ENCODE measurements around the gene UBAC1. TPM values are rescaled to one million over a fixed set of nuclear protein-coding genes. Genes with fewer than 3 reads are reported as not detected.
"Not testable (repeated sequence)": the region's sequence is repeated elsewhere in the genome, so short reads cannot be mapped to it uniquely, and the experiment has no call there.

The UBAC1 gene
- polyA plus RNA-seq, 1 of the 3 experiments (the other 2 are of a cell fraction), result 67.7 TPM

DNA sequence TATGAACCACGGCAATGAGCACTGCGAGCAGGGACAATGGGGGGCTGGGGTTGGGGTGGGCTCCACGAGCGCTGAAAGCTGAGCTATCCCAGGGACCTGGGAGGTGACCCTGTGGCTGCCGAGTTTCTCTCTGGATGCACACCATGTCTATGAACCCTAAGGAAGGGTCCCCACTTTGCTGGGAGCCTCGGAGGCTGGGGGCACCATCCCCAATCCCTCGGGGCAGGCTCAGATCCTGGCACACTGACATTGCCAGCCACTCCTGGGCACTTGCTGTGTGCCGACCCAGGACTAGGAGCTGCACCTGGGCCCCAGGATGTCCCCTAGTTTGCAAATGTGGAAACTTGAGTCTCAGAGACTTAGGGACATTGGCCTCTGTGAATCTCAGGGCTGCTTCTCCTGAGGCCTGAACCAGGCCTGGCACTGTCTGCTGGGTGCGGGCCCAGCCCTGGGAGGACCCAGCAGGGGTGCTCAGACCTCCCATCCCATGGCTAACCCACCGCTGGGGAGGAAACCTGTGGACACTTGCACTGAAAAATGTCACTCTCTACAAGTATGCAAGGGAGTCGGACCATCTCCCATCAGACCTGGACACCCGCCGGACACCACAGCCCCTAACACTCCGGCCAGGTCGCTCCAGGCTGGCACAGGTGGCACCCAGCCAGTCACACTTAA lies 40.8 kb downstream of the UBAC1 start:
- TF ChIP-seq RFX5 (IDR thresholded peaks at IDR 0.05; ENCODE audit: low read length) (no peak), NFIC (IDR thresholded peaks at IDR 0.05; ENCODE audit: borderline replicate concordance) (no peak), TCF12 (IDR thresholded peaks at IDR 0.05) (no peak), RCOR1 (IDR thresholded peaks at IDR 0.05; ENCODE audit: low read length) (no peak), JUND (IDR thresholded peaks at IDR 0.05) (no peak)
- TF ChIP-seq, protein P1, sequence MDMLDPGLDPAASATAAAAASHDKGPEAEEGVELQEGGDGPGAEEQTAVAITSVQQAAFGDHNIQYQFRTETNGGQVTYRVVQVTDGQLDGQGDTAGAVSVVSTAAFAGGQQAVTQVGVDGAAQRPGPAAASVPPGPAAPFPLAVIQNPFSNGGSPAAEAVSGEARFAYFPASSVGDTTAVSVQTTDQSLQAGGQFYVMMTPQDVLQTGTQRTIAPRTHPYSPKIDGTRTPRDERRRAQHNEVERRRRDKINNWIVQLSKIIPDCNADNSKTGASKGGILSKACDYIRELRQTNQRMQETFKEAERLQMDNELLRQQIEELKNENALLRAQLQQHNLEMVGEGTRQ (IDR thresholded peaks at IDR 0.05; ENCODE audit: borderline replicate concordance, low read depth, low read length), result no peak
- TF ChIP-seq, protein P2, sequence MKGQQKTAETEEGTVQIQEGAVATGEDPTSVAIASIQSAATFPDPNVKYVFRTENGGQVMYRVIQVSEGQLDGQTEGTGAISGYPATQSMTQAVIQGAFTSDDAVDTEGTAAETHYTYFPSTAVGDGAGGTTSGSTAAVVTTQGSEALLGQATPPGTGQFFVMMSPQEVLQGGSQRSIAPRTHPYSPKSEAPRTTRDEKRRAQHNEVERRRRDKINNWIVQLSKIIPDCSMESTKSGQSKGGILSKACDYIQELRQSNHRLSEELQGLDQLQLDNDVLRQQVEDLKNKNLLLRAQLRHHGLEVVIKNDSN (IDR thresholded peaks at IDR 0.05; ENCODE audit: borderline replicate concordance, low read depth), result no peak
- POLR2A ChIA-PET, result interaction anchor here (0.6 kb wide), 1 partner anchor 1819 kb away, joined by 4 read pairs; no protein-coding TSS in a partner anchor
- H2AFZ ChIP-seq (ENCODE audit: low read depth), result no peak overlapping the region
- peaks cover 8% of the 10 kb centered on the region; the same call in 1 of the 2 replicates for H3K9me3 ChIP-seq
- H3K4me3 ChIP-seq (ENCODE audit: low read depth in 2 of 2, low read length in 1 of 2), result no peak overlapping the region
- no peak overlapping the region for H3K9ac ChIP-seq
- no peaks in the 10 kb centered on the region for H3K79me2 ChIP-seq (ENCODE audit: insufficient read depth)
- no peaks in the 10 kb centered on the region for H3F3A ChIP-seq (replicated peaks; ENCODE audit: insufficient read depth)
- no peak overlapping the region for H3K4me2 ChIP-seq
- H3K27me3 ChIP-seq (ENCODE audit: insufficient read depth), result no peaks in the 10 kb centered on the region
- H3K27ac ChIP-seq (ENCODE audit: low read depth in 2 of 2, low read length in 1 of 2), result no peak overlapping the region
- no peak for DNase-seq
- no peaks in the 10 kb centered on the region for H4K20me1 ChIP-seq (ENCODE audit: insufficient read depth)
- peaks cover 7 to 26% of the 10 kb centered on the region in 2 experiments for H3K36me3 ChIP-seq (replicated peaks in 1 of 2; ENCODE audit: control insufficient read depth in 1 of 2, insufficient read depth in 2 of 2, low read length in 1 of 2)
- H3K9me2 ChIP-seq, result no peaks in the 10 kb centered on the region
- WGBS (ENCODE audit: low lambda C conversion rate), result 89% methylated on average over 9 of the region's 15 CpGs
- CTCF ChIA-PET, result interaction anchor here (1.1 to 1.5 kb wide), 3 partner anchors 57 to 317 kb away, joined by 3 to 4 read pairs (median 3); no protein-coding TSS in a partner anchor
- H3K4me1 ChIP-seq (ENCODE audit: control insufficient read depth in 1 of 2, insufficient read depth in 2 of 2, low read depth in 1 of 2, low read length in 1 of 2), result no peaks in the 10 kb centered on the region

DNA sequence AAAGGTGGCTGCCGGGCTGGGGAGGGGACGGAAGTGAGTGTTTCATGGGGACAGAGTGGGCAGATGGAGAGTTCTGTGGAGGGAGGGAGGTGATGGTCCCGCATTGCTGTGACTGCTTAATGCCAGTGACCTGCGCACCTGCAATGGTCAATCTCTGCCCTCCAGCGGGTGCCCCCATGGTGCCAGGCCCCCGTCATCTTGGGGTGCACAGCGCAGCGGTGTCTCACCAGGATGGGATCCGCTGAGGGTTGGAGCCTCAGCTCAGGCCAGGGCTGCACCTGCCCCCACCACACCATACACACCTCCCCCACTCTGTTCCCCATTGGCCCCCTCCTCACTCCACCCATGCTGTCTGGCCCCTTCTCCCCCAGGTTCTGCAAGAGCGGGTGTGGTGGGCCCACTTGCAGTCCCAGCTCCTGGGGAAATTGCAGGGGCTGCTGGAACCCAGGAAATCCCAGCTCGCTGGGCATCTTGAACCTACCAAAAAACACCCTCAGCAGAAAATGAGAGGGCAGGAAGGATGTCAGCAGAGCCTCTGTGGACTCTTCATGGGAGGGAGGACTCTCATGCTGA lies 41.8 kb downstream of the UBAC1 start:
- H3K9me3 ChIP-seq, result peaks cover 13% of the 10 kb centered on the region; the same call in 1 of the 2 replicates
- no peaks in the 10 kb centered on the region for H3K9me2 ChIP-seq
- no peaks in the 10 kb centered on the region for H3K79me2 ChIP-seq (ENCODE audit: insufficient read depth)
- H3K4me3 ChIP-seq (ENCODE audit: low read depth in 2 of 2, low read length in 1 of 2), result no peak overlapping the region
- ChIA-PET CTCF (interaction anchor here (1.5 kb wide), 1 partner anchor 122 kb away, joined by 4 read pairs; no protein-coding TSS in a partner anchor), POLR2A (interaction anchor here (0.6 kb wide), 1 partner anchor 1820 kb away, joined by 4 read pairs; no protein-coding TSS in a partner anchor)
- H3K9ac ChIP-seq, result no peak overlapping the region
- no peak for DNase-seq
- H2AFZ ChIP-seq (ENCODE audit: low read depth), result no peak overlapping the region
- TF ChIP-seq, protein P3, sequence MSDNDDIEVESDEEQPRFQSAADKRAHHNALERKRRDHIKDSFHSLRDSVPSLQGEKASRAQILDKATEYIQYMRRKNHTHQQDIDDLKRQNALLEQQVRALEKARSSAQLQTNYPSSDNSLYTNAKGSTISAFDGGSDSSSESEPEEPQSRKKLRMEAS (IDR thresholded peaks at IDR 0.05; ENCODE audit: low read depth), result no peak
- H3K4me1 ChIP-seq (ENCODE audit: control insufficient read depth in 1 of 2, insufficient read depth in 2 of 2, low read depth in 1 of 2, low read length in 1 of 2), result no peaks in the 10 kb centered on the region
- no peak overlapping the region for H3K4me2 ChIP-seq
- H3F3A ChIP-seq (replicated peaks; ENCODE audit: insufficient read depth), result no peaks in the 10 kb centered on the region
- no peaks in the 10 kb centered on the region for H3K27me3 ChIP-seq (ENCODE audit: insufficient read depth)
- 98% methylated on average over 4 of the region's 11 CpGs for WGBS (ENCODE audit: low lambda C conversion rate)
- no peaks in the 10 kb centered on the region for H4K20me1 ChIP-seq (ENCODE audit: insufficient read depth)
- peaks cover 12 to 35% of the 10 kb centered on the region in 2 experiments for H3K36me3 ChIP-seq (replicated peaks in 1 of 2; ENCODE audit: control insufficient read depth in 1 of 2, insufficient read depth in 2 of 2, low read length in 1 of 2)
- H3K27ac ChIP-seq (ENCODE audit: low read depth in 2 of 2, low read length in 1 of 2), result no peak overlapping the region

DNA sequence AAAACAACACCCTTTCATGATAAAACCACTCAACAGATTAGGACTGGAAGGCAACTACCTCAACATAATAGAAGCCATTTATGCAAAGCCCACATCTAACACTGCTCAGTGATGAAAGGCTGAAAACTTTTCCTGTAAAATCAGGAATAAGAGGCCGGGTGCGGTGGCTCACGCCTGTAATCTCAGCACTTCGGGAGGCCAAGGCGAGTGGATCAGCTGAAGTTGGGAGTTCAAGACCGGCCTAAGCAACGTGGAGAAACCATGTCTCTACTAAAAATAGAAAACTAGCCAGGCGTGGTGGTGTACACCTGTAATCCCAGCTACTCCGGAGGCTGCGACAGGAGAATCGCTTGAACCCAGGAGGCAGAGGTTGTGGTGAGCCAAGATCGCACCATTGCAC lies 44.9 kb downstream of the UBAC1 start:
- H3K4me2 ChIP-seq; H3K9me2 ChIP-seq; H3F3A ChIP-seq (replicated peaks; ENCODE audit: insufficient read depth); H3K4me3 ChIP-seq (ENCODE audit: low read depth in 2 of 2, low read length in 1 of 2); POLR2A ChIA-PET; H3K4me1 ChIP-seq (ENCODE audit: control insufficient read depth in 1 of 2, insufficient read depth in 2 of 2, low read depth in 1 of 2, low read length in 1 of 2); H3K9ac ChIP-seq; H4K20me1 ChIP-seq (ENCODE audit: insufficient read depth); CTCF ChIA-PET; H3K27ac ChIP-seq (ENCODE audit: low read depth in 2 of 2, low read length in 1 of 2); H3K27me3 ChIP-seq (ENCODE audit: insufficient read depth); H2AFZ ChIP-seq (ENCODE audit: low read depth); DNase-seq: not testable (repeated sequence)
- Histone ChIP-seq H3K79me2 (ENCODE audit: insufficient read depth) (peaks cover 11% of the 10 kb centered on the region; the same call in 1 of the 2 replicates), H3K36me3 (replicated peaks in 1 of 2; ENCODE audit: control insufficient read depth in 1 of 2, insufficient read depth in 2 of 2, low read length in 1 of 2) (peaks cover 24 to 55% of the 10 kb centered on the region in 2 experiments), H3K9me3 (peaks cover 13% of the 10 kb centered on the region; the same call in 1 of the 2 replicates)
- 97% methylated on average over 12 of the region's 12 CpGs for WGBS (ENCODE audit: low lambda C conversion rate)

All from SK-N-SH (cell line).